ENCODE measurements around the gene PCBP3. TPM values are rescaled to one million over a fixed set of nuclear protein-coding genes. Genes with fewer than 3 reads are reported as not detected.

PCBP3 gene
- polyA plus RNA-seq (2011; rRNA removed) (1.6 and 2.1 TPM in 2 replicates), polyA minus RNA-seq (2011; rRNA and poly(A)+ RNA removed) (5.0 and 5.9 TPM in 2 replicates)

- no peak for TF ChIP-seq CTCF (IDR thresholded peaks at IDR 0.05; ENCODE audit: low read depth, low read length)
- H3K4me3 ChIP-seq (ENCODE audit: low read depth, low read length) = peak within 1 kb of the TSS; percentile 47
- ChIA-PET CTCF (no interaction called here), POLR2A (no interaction called here)
- H3K27ac ChIP-seq (ENCODE audit: low read depth, low read length) = no peak within 1 kb of the TSS
- peaks cover 16% of the 10 kb centered on the region for H3K27me3 ChIP-seq (ENCODE audit: control insufficient read depth, insufficient read depth, low read length)
- DNase-seq (ENCODE audit: low read depth, low spot score) = peak; percentile 72
- H3K9me3 ChIP-seq (ENCODE audit: control insufficient read depth, insufficient read depth, low read length) = peaks cover 5% of the 10 kb centered on the region; the same call in 1 of the 2 replicates
Measured at GRCh38 chr21:45643021-45643980, at the start of gene PCBP3. Gene PCBP3, plus strand, starts transcription at chr21:45643725. Its CDS starts 206,361 bp downstream, at chr21:45850086.

- Histone ChIP-seq H3K27ac (ENCODE audit: low read depth, low read length) (no peak overlapping the region), H3K9me3 (ENCODE audit: control insufficient read depth, insufficient read depth, low read length) (peaks cover 5% of the 10 kb centered on the region), H3K27me3 (ENCODE audit: control insufficient read depth, insufficient read depth, low read length) (peaks cover 28% of the 10 kb centered on the region), H3K4me3 (ENCODE audit: low read depth, low read length) (no peak overlapping the region)
- ChIA-PET POLR2A (no interaction called here), CTCF (interaction anchor here (0.9 to 3.8 kb wide), 2 partner anchors 35 to 39 kb away, joined by 4 to 56 read pairs; no protein-coding TSS in a partner anchor)
- no peak for TF ChIP-seq CTCF (IDR thresholded peaks at IDR 0.05; ENCODE audit: low read depth, low read length)
- DNase-seq (ENCODE audit: low read depth, low spot score) = no peak
Measured at GRCh38 chr21:45594721-45595489, 48.6 kb upstream of the PCBP3 start.

GRCh38 chr21:45595574-45596295 lies 47.8 kb upstream of the PCBP3 start:
- no peak for DNase-seq (ENCODE audit: low read depth, low spot score)
- H3K4me3 ChIP-seq (ENCODE audit: low read depth, low read length) = no peak overlapping the region
- TF ChIP-seq CTCF (IDR thresholded peaks at IDR 0.05; ENCODE audit: low read depth, low read length) = no peak
- H3K9me3 ChIP-seq (ENCODE audit: control insufficient read depth, insufficient read depth, low read length) = no peaks in the 10 kb centered on the region; the same call in none of the 2 replicates
- ChIA-PET CTCF (interaction anchor here (0.6 to 3.8 kb wide), 4 partner anchors 16 to 40 kb away, joined by 3 to 56 read pairs (median 4); no protein-coding TSS in a partner anchor), POLR2A (no interaction called here)
- peaks cover 28% of the 10 kb centered on the region for H3K27me3 ChIP-seq (ENCODE audit: control insufficient read depth, insufficient read depth, low read length)
- no peak overlapping the region for H3K27ac ChIP-seq (ENCODE audit: low read depth, low read length)

GRCh38 chr21:45596704-45597318 lies 46.7 kb upstream of the PCBP3 start:
- no peak overlapping the region for H3K27ac ChIP-seq (ENCODE audit: low read depth, low read length)
- no peak overlapping the region for H3K4me3 ChIP-seq (ENCODE audit: low read depth, low read length)
- POLR2A ChIA-PET = no interaction called here
- peaks cover 24% of the 10 kb centered on the region for H3K27me3 ChIP-seq (ENCODE audit: control insufficient read depth, insufficient read depth, low read length)
- CTCF ChIA-PET = interaction anchor here (0.6 to 3.8 kb wide), 10 partner anchors 15 to 456 kb away, joined by 3 to 56 read pairs (median 3); no protein-coding TSS in a partner anchor
- peak; percentile 88 for TF ChIP-seq CTCF (IDR thresholded peaks at IDR 0.05; ENCODE audit: low read depth, low read length)
- peaks cover 4% of the 10 kb centered on the region for H3K9me3 ChIP-seq (ENCODE audit: control insufficient read depth, insufficient read depth, low read length)
- DNase-seq (ENCODE audit: low read depth, low spot score) = no peak
